ENCODE measurements around the gene SLC8A1.

The SLC8A1 gene

DNA sequence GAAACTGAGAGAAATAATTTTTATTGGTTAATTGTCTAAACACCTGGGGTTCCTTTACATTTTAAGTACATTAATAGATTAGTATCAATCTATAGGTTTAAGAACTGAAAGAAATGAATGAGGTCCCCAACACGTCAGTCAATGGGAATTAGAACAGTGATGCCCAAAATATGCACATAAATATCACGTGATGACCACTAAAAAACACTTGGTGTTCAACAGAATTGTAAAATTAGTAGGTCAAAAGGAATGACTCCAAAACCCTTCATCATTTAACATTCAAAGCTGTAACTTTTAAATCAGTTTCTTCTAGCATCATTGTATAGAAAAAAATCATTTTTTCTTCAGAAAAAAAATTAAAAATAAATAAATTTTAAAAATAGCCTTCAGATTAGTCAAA is 140.9 kb downstream of the SLC8A1 start:
- no peak for DNase-seq (ENCODE audit: low read depth in 3 of 3)

DNA sequence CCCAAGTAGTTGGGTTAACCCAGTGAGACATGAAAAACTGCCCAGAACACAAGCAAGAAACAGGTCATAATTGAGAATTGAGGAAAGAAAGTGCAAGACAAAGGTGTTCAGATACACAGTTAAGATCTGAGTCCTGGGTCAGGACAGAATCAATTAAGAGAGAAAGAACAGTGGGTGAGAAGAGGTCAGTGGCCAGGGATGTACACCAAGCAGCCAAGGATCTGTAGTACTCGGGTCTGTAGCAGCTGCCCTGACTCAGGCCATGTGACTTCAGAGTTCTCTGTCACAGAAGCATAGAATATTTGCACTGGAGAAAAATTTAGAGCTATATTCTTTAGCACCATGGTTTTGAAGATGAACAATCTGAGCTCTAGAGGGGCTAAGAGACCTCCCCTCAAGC is 141.6 kb downstream of the SLC8A1 start:
- no peak for DNase-seq (ENCODE audit: low read depth in 3 of 3)

DNA sequence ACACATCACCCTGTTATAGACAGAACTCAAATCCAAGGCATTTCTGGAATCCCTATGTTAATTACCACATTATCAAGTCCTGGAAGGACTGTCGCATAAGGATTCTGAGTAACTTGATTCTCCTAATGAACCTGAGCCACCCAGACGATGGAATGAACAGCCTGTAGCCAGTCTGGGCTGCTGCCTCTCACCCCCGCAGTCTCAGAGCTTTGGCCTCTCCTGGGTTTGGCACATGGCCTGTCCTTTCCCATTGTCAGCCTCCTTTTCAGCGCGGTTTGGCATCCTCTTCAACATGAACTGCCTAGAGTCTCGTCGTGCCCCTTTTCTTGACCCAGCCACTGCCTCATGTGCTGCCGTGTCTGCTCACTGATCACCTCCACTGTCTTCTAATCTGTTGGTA is 147.6 kb downstream of the SLC8A1 start:
- DNase-seq (ENCODE audit: low read depth in 3 of 3), result no peak

DNA sequence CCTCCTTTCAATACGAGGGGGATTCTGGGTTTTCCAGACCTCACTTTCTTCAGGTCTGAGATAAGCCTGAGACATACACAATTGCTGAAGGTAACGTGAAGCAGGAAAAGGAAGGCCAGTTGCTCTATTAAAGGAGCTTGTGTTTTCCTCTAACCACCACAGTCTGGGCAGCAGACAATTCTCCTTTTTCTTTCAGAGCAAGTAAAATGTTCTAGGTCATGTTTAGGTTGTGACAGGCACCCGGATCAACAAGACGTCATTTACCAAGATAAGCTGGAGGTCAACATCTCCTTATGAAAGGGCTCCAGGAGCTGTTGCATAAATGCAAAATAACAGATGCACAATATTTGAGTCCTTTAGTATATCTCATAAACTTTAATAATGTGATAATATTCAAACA is 148.1 kb downstream of the SLC8A1 start:
- DNase-seq (ENCODE audit: low read depth in 3 of 3), result no peak

DNA sequence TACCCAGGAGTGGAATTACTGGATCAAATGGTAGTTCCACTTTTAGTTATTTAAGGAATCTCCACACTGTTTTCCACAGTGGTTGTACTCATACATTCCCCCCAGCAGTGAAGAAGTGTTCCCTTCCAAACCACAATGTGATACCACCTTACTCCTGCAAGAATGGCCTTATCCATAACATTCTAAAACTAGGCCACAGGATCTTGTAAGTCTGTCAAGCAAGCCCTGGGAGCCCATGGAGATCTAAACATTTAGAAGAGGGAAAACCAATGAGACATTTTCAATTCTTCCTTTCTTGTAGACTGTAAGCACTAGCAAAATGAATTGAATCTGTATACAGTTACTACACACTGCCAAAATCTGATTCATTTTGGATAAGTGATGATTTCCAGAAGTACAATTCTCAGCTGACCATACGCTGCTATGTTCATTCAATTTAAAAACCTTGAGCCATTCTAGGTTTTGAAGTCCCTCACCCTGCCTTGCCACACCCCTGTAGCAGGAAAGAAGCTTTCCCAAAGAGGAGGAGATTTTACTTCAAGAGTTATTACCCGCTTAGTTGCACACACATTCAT is 149.1 kb downstream of the SLC8A1 start:
- no peak for DNase-seq (ENCODE audit: low read depth in 3 of 3)

DNA sequence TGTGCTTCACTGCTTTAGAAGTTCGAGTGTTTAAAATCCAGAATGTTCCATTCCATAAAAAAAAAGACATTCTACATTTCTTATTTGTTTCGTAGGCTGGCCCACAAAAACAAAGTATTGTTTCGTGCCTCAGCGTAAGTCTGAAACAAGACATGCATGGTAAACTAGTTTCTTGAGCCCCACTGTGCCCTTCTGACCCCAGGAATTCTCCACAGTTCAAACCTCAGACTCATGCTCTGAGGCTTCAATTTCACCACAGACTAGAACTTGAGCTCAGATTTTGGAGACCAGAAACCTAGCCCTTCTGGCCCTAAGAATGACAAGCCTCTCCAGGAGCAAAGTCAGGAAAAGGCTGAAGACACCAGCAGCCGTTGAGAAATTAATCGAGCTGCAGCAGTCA is 151.5 kb downstream of the SLC8A1 start:
- no peak for DNase-seq (ENCODE audit: low read depth in 3 of 3)

DNA sequence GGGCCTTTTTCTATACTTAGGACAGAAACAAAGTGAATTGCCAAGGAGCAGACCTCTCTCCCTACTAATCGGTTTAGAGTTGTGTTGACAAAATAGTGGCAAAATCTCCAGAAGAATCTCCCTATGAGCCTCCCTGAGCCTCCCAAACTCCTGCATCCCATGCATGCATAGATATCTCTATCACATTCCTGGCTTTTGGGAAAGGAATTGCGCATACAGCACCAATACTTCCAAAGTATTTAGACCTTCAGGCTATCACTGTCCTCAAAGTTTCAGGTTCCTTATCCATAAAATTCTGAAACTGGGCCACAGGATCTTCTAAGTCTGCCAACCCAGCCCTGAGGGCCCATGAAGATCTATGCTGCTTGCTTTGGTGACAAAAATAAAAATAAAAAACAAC is 152.1 kb downstream of the SLC8A1 start:
- DNase-seq (ENCODE audit: low read depth in 3 of 3), result no peak

DNA sequence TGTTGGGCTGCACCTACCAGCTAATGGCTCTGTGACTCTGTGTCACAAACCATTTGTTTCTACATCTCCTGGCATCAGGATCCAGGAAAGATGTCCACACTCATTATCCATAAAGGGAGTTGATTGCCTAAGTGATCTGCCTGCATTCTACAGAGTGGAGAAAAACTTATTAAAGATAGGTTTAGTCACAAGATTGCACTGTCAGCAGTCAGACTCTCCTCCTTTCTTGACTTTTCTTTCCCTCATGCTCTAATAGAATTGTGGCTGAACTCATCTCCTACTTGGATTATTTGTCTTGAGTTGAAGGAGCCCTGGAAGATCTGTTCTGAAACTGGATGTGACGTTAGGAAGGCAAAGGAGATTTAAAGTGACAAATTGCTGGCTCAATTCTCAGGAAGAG is 152.7 kb downstream of the SLC8A1 start:
- no peak for DNase-seq (ENCODE audit: low read depth in 3 of 3)

DNA sequence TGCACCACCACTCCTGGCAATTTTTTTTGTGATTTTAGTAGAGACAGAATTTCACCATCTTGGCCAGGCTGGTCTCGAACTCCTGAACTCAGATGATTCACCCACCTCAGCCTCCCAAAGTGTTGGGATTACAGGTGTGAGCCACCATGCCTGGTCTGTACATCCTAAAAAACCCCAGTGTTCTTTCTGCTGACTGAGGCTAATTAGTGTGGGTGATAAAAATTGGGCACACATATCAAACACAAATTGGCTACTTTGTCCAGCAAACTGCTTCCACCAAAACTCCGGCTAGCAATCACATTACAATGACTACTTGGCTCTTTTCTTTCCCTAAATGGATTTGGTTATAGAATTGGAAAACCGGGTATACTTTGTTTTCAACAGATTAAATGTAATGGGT is 153.9 kb downstream of the SLC8A1 start:
- no peak for DNase-seq (ENCODE audit: low read depth in 3 of 3)

DNA sequence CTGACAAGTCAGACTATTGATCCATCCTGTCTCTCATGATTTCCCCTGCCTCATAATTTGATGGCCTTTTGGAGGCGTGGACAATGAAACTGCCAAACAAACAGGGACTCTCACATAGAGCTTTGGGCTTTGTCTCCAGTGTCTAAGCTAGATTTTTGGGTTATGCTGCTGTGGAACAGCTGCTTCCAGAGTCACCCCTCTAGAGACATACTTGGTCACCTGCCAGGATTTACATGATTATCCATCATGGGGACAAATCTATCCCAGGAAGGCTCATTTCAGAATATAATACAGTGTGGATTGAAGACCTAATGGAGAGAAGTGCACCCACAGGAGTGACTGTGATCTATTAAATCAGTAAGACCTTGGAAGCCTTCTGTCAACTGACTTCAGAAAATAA is 159.6 kb downstream of the SLC8A1 start:
- DNase-seq (ENCODE audit: low read depth in 3 of 3), result no peak

DNA sequence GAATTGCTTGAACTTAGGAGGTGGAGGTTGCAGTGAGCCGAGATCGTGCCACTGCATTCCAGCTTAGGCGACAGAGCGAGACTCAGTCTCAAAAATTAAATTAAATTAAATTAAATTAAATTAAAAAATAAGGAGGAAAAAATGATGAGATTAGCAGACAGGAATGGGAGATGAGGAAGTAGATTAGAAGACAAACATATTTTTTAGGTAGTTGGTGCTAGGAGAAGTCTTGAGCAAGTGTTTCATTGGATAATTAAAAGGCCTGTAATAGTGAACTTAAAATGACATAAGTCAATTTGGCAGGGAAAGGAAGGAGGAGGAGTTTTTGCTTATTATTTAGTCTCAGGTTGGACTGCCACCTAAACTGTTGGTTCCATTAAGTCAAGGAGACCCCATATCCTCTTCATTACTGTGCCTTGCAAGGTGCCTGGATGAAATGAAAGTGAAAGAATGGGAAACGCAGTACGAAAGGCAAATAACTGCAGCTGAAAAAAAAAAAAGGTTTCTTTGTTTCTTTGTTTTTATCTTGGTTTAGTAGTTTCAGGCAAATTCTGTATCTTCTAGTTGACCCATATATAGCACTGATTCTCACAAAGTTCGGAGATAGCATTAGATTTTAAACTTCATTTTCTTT is 162.0 kb downstream of the SLC8A1 start:
- no peak for DNase-seq (ENCODE audit: low read depth in 3 of 3)

DNA sequence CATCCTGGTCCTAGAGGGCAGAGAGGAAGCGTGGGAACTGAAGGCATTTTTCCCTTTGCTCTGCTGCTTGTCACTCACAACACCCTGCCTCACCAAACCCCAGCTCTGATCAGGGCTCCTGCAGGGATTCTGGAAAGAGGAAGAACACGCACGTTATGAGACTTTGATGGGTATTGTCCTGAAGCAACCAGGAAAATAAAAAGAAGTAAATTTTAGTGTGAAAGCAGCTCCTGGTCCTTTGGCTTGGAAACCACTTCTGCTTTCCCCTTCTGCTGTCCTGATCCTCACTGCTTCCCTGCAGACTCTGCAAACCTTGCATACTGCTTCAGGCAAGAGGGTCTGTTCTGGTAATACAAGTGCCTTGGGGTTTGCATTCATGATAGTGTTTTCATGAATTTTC is 164.1 kb downstream of the SLC8A1 start:
- DNase-seq (ENCODE audit: low read depth in 3 of 3), result no peak

DNA sequence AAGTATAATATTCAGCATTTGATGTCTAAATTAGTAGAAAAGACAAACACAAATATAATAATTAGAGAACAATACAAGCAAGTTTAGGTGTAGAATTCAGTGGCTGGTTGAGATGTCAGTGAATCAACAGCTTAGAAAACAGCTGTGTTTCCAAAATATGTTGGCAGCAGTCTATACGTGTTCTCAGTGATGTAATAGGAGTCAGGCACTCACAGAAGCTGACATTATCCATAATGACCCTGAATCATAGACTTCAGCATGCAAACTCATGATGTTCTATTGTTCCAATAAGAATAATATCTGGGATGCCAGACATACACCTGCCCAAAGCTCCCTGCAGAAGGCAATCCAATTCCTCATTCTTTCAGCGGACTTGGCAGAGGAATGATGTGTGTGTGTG is 164.7 kb downstream of the SLC8A1 start:
- DNase-seq (ENCODE audit: low read depth in 3 of 3), result no peak

DNA sequence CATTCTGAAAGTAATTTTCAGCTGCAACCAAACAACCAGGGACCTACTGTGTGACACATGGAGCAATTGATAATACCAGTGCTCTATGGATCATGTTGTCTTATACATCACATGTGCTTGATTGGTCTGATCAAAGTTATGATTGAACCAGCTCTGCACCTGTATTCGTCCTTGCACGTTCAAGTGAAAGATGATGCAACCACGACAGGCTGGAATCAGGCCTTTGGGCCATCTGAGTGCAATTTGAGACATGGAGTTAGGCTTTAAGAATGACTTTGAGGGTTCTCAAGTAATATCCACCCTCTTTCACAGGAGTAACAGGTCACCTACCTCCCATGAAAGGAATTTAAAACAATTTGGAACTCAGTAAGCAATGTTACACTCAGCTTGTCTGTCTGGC is 165.2 kb downstream of the SLC8A1 start:
- no peak for DNase-seq (ENCODE audit: low read depth in 3 of 3)

DNA sequence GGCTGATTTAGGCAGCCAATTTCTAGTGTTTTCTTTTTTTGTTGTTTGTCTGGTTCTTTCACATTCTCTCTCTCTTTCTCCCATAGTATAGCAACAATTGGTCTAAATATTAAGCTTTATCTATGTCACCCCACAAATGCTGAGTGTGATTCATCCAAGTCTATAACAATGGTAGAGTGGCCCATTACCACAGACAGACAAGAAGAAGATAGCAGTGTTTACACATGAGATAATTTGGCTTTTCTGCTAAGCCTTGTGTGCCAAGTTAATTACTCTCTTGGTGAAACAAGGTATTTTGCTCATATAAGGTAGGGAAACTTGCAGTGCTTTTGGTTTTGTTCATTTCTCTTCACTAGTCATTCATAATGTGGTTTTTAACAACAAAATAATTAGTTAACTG is 166.5 kb downstream of the SLC8A1 start:
- DNase-seq (ENCODE audit: low read depth in 3 of 3), result no peak

DNA sequence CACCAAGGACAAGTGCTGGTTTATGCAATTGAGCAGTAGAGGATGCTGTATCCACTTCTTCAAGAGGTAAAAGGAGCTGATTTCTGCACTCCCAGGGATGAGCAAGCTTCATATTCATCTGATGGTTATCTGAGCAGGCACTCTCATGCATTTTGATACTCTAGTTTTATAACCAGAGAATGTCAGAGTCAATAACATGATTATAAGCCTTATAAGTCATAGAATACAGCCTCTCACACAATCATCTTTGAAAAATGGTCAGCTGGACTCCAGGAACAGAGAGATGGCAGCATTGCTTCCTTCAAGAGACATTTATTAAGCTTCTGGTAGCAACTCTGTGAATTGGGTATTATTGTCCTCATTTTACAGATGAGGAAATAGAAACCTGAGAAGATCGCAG is 167.1 kb downstream of the SLC8A1 start:
- DNase-seq (ENCODE audit: low read depth in 3 of 3), result no peak

DNA sequence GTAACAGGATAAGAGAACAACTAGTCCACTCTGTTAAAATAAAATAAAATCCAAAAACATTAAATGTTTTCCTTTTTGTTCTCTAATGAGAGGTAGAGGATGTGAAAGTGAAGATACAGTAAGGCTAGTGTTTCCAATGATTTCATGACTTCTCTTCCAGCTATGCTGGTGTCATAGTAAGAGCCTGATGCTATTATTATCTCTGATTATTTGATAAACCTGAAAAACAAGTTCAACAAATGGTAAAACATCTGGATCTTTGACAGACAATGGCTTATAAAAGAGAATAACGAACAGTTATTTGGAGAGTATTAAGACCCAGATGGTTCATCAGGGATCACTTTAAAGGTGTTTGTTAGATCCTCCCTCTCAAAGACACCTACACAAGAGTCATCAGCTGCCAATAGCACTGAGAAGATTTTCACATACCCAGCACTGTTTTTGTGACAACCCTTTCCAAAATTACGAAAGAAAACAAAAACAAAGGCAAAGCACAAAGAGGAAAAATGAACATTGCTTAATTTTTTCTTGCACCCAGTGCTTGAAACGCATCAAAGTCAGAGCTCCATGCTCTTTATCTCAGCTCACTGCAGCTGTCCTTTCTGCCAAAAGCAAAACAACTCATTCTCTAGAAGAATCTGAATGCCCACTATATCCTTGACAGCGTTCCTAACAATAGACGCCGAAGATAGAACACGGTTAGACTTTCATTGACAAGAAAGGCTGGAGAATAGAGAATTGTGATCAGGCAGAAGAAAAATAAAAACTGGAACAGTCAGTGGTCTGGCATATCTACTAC is 168.6 kb downstream of the SLC8A1 start:
- DNase-seq (ENCODE audit: low read depth in 3 of 3), result no peak

DNA sequence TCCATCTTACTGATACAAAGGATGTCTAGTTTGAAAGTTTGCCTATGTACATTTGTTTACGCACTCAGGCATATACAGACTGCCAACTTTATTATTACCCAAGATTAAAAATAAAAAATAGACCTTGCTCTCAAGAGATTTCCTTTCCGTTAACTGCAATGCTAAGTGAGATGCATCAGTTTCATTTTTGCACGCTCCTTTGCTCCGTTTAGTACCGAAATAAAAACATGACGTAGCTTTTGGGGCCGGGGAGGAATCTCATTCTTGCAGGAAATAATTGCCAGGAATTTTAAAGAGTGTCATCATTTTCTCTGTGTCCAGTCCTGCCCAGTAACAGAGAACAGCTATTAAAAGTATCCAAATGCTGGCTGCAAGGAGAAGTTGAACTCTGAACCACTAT is 169.5 kb downstream of the SLC8A1 start:
- no peak for DNase-seq (ENCODE audit: low read depth in 3 of 3)

DNA sequence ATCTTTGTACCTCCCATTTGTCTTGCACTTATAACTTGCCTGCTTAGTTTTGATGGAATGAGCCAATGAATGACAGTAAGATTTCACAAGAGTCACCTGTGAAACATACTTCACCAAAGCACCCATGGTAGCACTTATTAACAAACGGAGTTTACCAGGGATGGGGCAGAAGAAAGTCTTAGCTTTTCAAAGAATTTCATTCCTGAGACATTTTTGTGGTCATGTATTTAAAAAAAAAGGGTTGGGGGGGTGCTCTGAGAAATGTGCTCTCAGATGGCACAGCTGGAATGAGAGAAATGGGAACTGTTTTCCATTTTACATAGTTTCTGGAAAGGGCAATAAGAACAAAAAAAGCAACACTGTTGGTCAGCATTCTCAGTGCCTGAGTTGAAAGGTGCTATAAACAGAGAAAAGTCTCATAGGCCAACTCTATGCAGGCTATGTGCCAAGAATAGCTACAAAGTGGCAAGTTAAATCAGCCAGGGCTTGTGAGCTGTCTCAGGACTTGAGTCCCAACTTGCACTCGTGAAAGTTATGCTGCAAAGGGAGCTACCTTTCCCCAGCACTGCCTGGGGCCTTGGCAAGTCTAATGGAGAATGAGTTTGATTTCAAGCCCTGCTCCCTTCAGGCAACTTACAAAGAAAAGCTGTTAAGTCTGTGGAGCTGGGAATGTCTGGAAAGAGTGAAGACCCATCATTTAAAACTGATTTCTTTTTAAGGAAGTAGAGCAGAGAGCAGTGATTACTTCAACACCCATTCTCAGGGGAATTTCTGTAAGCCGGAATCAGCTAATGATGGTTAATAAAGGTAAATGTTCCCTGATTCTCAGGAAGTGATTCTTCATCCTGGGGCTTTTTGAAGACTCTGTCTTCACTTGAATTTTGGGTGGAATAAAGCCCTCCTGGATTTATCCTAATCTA is 170.6 kb downstream of the SLC8A1 start:
- DNase-seq (ENCODE audit: low read depth in 3 of 3), result no peak

DNA sequence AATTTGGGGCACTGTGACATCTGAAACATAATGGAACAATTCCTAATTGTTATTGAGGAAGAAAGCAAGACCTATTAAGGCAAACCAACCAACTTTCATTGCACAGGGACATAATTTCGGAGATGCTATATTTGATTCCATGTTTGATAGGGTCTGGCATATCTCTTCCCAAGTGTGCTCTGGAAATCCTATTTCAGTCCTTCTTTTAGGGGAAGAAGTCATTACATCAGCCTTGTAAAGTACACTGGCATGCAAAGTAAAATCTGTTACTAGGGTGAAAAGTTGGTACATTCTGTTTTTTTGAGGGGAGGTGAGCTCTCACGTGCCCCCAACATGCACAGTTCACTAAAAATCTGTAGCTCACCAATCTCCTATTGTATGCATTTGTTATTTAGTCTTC is 172.4 kb downstream of the SLC8A1 start:
- DNase-seq (ENCODE audit: low read depth in 3 of 3), result no peak

DNA sequence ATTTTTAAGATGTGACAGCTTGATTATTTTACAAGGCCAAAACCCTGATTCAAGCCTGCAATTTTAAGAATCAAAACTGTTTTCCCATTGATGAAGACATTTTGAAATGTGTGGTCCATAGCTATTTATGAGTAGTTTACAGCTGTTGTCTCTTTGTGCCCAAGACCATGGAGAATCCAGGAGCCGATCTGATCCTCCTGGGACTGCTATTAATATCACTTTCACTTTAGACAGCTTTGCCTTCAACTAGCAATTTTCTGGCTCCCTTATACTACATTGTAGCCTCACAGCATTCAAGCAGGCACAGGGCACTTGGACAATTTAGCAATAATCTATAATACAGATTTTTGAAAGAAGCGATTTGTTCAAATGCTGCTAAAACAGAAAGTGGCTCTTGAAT is 172.9 kb downstream of the SLC8A1 start:
- no peak for DNase-seq (ENCODE audit: low read depth in 3 of 3)

DNA sequence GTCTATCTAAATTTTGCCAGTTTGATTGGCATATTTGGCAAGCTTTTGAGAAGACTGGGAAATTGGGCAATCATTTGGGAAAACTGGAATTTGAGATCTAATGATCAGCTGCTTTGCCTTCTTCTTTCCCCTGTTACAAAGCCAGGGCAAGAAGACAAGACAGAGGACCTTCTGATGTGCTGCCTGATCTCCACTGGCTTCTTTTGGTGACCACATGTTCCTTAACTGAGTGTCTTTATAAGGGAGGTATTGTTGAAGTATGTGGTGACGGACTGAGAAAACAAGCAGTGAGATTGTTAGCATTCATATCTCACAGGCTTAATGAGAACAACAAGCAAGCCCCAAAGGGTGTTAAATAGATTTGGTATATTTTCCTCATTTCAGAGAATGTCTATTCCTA is 175.8 kb downstream of the SLC8A1 start:
- no peak for DNase-seq (ENCODE audit: low read depth in 3 of 3)

All from stimulated activated CD4-positive, alpha-beta T cell treated with anti-CD3 and anti-CD28 coated beads, TNF-alpha, amount 100 ng/mL, for 48 hours (primary cell).